Ectodermal cell (in vitro differentiated cells): ENCODE results near the gene ZNF57. TPM values are rescaled to one million over a fixed set of nuclear protein-coding genes. Genes with fewer than 3 reads are reported as not detected.

Experiments used
- H3K27ac ChIP-seq: 2 replicates; pipeline ENCODE4 v1.7.0; 2013; ENCODE audit warnings: mild to moderate bottlenecking, low read depth, low read length; ENCODE audit not compliant: insufficient read depth, poor library complexity, severe bottlenecking
- H3K27me3 ChIP-seq: 2 replicates; pipeline ENCODE4 v1.7.0; 2013; ENCODE audit warnings: mild to moderate bottlenecking, low read length; ENCODE audit not compliant: insufficient read depth, control insufficient read depth, poor library complexity, severe bottlenecking
- H3K36me3 ChIP-seq: one replicate; pipeline ENCODE4 v1.7.0; 2013; ENCODE audit warnings: low read length; ENCODE audit not compliant: control insufficient read depth, insufficient read depth
- H3K4me1 ChIP-seq: one replicate; pipeline ENCODE4 v1.7.0; 2013; ENCODE audit warnings: low read length; ENCODE audit not compliant: control insufficient read depth, insufficient read depth
- H3K4me3 ChIP-seq: 2 replicates; pipeline ENCODE4 v1.7.0; 2013; ENCODE audit warnings: low read depth, low read length, control low read depth; ENCODE audit not compliant: insufficient read depth
- H3K9me3 ChIP-seq: 2 replicates; pipeline ENCODE4 v1.7.0; 2013; ENCODE audit warnings: mild to moderate bottlenecking, low read length, moderate library complexity; ENCODE audit not compliant: control insufficient read depth
- WGBS, 2 experiments: methylation state at CpG; one replicate each; pipeline ENCODE4 v1.1.7; 2013; ENCODE audit warnings: missing lambda C conversion rate in 2 of 2; 5-methylcytosine and 5-hydroxymethylcytosine counted together
- polyA plus RNA-seq, 4 experiments: library from polyadenylated mRNA; stranded (reverse); fragments of 50-300 nt; gene quantifications; one replicate each; pipeline ENCODE4 v1.2.3, GENCODE V29; 2013

ZNF57 gene
- 6.9 TPM for polyA plus RNA-seq (2013, experiment 1 of 4)
- 5.9 TPM for polyA plus RNA-seq (2013, experiment 2 of 4)
- polyA plus RNA-seq (2013, experiment 3 of 4) = 5.5 TPM
- polyA plus RNA-seq (2013, experiment 4 of 4) = 5.7 TPM

- peak within 1 kb of the TSS; percentile 50 for H3K27ac ChIP-seq
- 1 to 2% methylated on average over 99 to 100 of the region's 100 CpGs for WGBS, 2 experiments
Observed at GRCh38 chr19:2900296-2901252, at the start of gene ZNF57. TSS of gene ZNF57 (plus strand) at chr19:2900928. CDS start at chr19:2901046, 118 bp downstream.

GRCh38 chr19:2852598-2852997 is 48.1 kb upstream of the ZNF57 start:
- no peak overlapping the region for H3K4me3 ChIP-seq
- H3K9me3 ChIP-seq = peaks cover 32% of the 10 kb centered on the region
- H3K36me3 ChIP-seq = peaks cover 62% of the 10 kb centered on the region
- WGBS, 2 experiments = 97 to 98% methylated on average over 10 of the region's 10 CpGs
- H3K27ac ChIP-seq = no peak overlapping the region
- H3K4me1 ChIP-seq = no peaks in the 10 kb centered on the region
- H3K27me3 ChIP-seq = no peaks in the 10 kb centered on the region

More at GRCh38 chr19:2900296-2901252, at the start of gene ZNF57:
- Histone ChIP-seq H3K4me3 (peak within 1 kb of the TSS; percentile 83), H3K9me3 (no peaks in the 10 kb centered on the region), H3K36me3 (no peaks in the 10 kb centered on the region), H3K4me1 (no peaks in the 10 kb centered on the region), H3K27me3 (no peaks in the 10 kb centered on the region)

- Histone ChIP-seq H3K27ac (no peak overlapping the region), H3K4me3 (no peak overlapping the region), H3K27me3 (no peaks in the 10 kb centered on the region), H3K36me3 (peaks cover 62% of the 10 kb centered on the region), H3K9me3 (peaks cover 32% of the 10 kb centered on the region), H3K4me1 (no peaks in the 10 kb centered on the region)
- WGBS, 2 experiments = 95% methylated on average over 11 of the region's 11 CpGs
Observed at GRCh38 chr19:2853015-2853606, 47.6 kb upstream of the ZNF57 start.

GRCh38 chr19:2854849-2855248 is 45.9 kb upstream of the ZNF57 start:
- Histone ChIP-seq H3K4me1 (no peaks in the 10 kb centered on the region), H3K9me3 (peaks cover 30% of the 10 kb centered on the region), H3K27me3 (no peaks in the 10 kb centered on the region), H3K4me3 (no peak overlapping the region), H3K27ac (no peak overlapping the region), H3K36me3 (peaks cover 55% of the 10 kb centered on the region)
- 89 to 91% methylated on average over 2 to 3 of the region's 3 CpGs for WGBS, 2 experiments

- Histone ChIP-seq H3K27ac (no peak overlapping the region), H3K4me3 (no peak overlapping the region), H3K27me3 (no peaks in the 10 kb centered on the region), H3K4me1 (no peaks in the 10 kb centered on the region), H3K9me3 (peaks cover 26% of the 10 kb centered on the region), H3K36me3 (peaks cover 40% of the 10 kb centered on the region)
- WGBS, 2 experiments = 87 to 95% methylated on average over 5 of the region's 5 CpGs
Observed at GRCh38 chr19:2856457-2857050, 44.2 kb upstream of the ZNF57 start.

GRCh38 chr19:2858864-2859263 is 41.9 kb upstream of the ZNF57 start:
- 95% methylated on average over 27 of the region's 27 CpGs for WGBS, 2 experiments
- H3K36me3 ChIP-seq = peaks cover 17% of the 10 kb centered on the region
- no peak overlapping the region for H3K27ac ChIP-seq
- no peak overlapping the region for H3K4me3 ChIP-seq
- H3K4me1 ChIP-seq = no peaks in the 10 kb centered on the region
- H3K27me3 ChIP-seq = no peaks in the 10 kb centered on the region
- H3K9me3 ChIP-seq = peaks cover 9% of the 10 kb centered on the region

GRCh38 chr19:2863816-2864215 is 36.9 kb upstream of the ZNF57 start:
- no peaks in the 10 kb centered on the region for H3K9me3 ChIP-seq
- no peaks in the 10 kb centered on the region for H3K36me3 ChIP-seq
- WGBS, 2 experiments = 84 to 86% methylated on average over 10 of the region's 10 CpGs
- no peak overlapping the region for H3K4me3 ChIP-seq
- H3K27ac ChIP-seq = no peak overlapping the region
- no peaks in the 10 kb centered on the region for H3K27me3 ChIP-seq
- H3K4me1 ChIP-seq = no peaks in the 10 kb centered on the region

- Histone ChIP-seq H3K4me3 (no peak overlapping the region), H3K36me3 (no peaks in the 10 kb centered on the region), H3K4me1 (no peaks in the 10 kb centered on the region), H3K27ac (no peak overlapping the region), H3K9me3 (no peaks in the 10 kb centered on the region), H3K27me3 (no peaks in the 10 kb centered on the region)
- WGBS, 2 experiments = 80 to 82% methylated on average over 12 of the region's 12 CpGs
Observed at GRCh38 chr19:2865334-2866100, 35.2 kb upstream of the ZNF57 start.

GRCh38 chr19:2866495-2867024 is 34.2 kb upstream of the ZNF57 start:
- H3K4me3 ChIP-seq = no peak overlapping the region
- 76 to 81% methylated on average over 8 of the region's 8 CpGs for WGBS, 2 experiments
- no peaks in the 10 kb centered on the region for H3K9me3 ChIP-seq
- no peaks in the 10 kb centered on the region for H3K27me3 ChIP-seq
- H3K27ac ChIP-seq = no peak overlapping the region
- H3K4me1 ChIP-seq = no peaks in the 10 kb centered on the region
- no peaks in the 10 kb centered on the region for H3K36me3 ChIP-seq
